Stromal cell of bone marrow (primary cell): ENCODE measurements around the gene HBQ1.
"Not testable (repeated sequence)": the region's sequence is repeated elsewhere in the genome, so short reads cannot be mapped to it uniquely, and the experiment has no call there.

ENCODE experiments used
- DNase-seq: peaks from one replicate; pipeline ENCODE4 v3.0.0-alpha.2; 2012; ENCODE audit warnings: low read depth

The HBQ1 gene

DNA sequence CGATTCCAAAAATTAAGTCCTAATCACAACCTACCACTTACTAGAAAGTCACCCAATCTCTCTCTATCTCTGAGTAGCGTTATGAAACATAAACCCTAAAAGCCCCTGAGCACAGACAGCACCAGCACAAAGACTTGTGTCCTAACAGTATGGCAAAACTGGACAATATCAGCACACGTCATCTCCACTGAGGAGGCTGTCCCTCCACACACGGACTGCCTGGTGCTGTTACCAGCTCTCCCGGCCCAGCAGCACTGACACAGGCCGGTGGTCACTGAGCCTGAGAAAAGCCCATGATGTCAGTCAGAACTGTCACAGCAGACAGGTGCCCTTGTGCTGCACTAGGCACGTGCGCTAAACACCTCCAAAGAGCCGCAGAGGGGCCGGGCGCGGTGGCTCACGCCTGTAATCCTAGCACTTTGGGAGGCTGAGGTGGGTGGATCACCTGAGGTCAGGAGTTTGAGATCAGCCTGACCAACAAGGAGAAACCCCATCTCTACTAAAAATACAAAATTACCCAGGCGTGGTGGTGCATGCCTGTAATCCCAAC, 31.4 kb downstream of the HBQ1 start:
- not testable (repeated sequence) for DNase-seq

DNA sequence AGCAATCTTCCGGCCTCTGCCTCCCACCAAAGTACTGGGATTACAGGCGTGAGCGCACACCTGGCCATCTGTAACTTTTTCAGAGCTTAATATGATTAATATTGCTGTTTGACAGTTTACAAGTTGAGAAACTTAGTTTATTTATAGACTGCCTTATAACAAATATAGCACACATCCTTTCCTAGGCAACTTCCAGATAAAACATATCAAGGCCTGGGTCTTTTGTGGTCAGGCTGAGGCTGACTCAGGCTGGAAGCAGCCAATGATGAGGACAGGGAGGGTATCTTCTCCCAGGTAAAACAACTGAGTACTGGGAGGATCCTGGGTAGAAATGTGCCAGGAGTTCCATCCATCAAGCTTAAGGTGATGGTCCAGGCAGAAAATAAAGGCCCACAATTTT, 32.7 kb downstream of the HBQ1 start:
- DNase-seq, result no peak

GRCh38 chr16:220021-220420, 39.8 kb downstream of the HBQ1 start:
- DNase-seq, result no peak

GRCh38 chr16:228151-228851, 48.0 kb downstream of the HBQ1 start:
- DNase-seq, result no peak

DNA sequence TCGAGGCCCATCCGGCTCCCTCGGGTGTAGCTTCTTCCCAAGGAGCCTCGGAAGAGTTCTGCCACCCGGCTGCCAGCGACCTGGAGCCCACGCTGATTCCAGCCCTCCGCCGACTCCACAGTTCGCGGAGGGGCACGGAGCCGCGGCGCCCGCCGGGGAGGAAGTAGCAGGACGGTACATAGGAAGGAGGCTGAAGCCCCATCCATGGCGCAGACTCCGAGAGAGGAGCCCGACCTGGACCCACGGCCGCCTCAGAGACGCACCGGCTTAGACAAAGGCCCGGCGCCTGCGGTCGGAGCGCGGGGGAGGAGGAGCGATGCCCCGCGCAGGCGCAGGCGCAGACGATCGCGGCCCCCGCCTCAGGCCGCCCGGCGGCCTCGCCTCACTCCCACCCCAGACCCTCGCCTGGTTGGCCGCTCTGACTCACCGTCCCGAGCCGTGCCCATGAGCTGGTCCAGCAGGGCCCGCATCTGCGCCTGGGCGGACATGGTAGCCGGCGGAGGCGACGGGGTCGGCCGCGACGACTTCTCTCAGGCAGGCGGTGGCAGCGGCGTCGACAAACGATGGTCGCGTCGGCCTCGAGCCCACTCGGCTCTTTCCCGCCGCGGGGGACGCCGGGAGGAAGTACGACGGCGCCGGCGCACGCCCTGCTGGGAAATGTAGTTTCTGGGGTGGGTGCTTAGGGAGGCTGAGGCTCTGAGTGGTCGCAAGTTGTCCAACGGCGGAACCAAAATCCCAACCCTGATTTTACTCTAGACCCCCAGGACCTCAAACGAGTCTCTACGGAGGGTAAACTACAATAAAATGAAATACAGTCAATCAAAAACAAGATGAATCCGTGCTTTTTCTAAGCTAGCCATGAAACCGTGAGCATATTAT, 48.8 kb downstream of the HBQ1 start, which contains the start of gene LUC7L:
TSS of gene LUC7L (minus strand) at position 598 of the 879 bp plus-strand sequence. CDS start at position 488, 110 bp downstream.
- DNase-seq, result peak; percentile 74

- DNase-seq, result no peak
These were observed 49.5 kb downstream of the HBQ1 start for GRCh38 chr16:229731-230281.

- DNase-seq, result not testable (repeated sequence)
These were observed 50.1 kb downstream of the HBQ1 start for GRCh38 chr16:230351-230750.
